ENCODE results near the gene SSTR3.

Gene SSTR3

DNA sequence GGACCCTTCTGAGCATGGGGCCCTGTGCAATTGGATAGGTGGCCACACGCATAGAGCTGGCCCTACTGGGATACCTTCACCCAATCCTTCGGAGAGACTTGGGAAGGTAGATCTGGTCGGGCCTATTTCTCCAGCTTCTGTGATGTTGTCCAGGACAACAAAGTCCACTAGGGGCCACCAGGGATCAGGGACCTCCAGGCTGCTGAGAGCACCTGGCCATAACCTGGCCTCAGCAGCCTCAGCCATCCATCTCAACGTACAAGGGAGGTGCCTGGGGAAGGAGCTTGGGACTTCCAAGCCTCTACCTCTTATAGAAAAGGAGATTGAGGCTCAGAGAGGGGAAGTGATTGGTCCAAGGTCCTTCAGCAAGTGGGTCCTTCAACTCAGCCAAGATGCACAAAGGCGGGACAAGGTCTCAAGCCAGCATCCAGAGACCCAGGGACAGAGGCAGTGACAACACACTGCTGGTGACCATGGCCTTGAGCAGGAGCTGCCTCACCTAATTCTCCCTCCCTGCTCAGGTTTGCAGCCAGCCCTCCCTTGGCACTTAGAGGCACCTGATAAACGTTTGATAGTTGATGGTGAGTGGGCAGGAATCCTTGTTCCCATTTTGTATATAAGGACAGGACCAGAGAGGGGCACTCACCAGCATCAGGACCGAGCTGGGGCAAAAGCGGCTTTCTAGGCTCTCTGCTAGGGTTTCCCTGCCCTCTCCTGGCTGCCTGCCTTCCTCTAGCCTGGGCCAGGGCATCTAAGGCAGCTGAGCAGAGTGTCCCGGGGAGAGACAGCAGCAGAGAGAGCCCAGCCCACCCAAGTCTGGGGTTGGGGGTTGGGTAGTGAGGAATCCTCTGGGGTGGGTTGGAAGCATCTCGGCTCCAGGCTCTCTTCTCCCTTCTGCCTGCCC, 27.3 kb upstream of the SSTR3 start:
- H3K36me3 ChIP-seq (ENCODE audit: low read length), result no peaks in the 10 kb centered on the region; the same call in 1 of the 2 replicates
- H3K9ac ChIP-seq (ENCODE audit: low read length), result no peak overlapping the region
- TF ChIP-seq, protein P1, sequence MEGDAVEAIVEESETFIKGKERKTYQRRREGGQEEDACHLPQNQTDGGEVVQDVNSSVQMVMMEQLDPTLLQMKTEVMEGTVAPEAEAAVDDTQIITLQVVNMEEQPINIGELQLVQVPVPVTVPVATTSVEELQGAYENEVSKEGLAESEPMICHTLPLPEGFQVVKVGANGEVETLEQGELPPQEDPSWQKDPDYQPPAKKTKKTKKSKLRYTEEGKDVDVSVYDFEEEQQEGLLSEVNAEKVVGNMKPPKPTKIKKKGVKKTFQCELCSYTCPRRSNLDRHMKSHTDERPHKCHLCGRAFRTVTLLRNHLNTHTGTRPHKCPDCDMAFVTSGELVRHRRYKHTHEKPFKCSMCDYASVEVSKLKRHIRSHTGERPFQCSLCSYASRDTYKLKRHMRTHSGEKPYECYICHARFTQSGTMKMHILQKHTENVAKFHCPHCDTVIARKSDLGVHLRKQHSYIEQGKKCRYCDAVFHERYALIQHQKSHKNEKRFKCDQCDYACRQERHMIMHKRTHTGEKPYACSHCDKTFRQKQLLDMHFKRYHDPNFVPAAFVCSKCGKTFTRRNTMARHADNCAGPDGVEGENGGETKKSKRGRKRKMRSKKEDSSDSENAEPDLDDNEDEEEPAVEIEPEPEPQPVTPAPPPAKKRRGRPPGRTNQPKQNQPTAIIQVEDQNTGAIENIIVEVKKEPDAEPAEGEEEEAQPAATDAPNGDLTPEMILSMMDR (IDR thresholded peaks at IDR 0.05; ENCODE audit: insufficient read depth, low read length, poor library complexity, severe bottlenecking), result no peak
- TF ChIP-seq EZH2phosphoT487 (conservative IDR thresholded peaks at IDR 0.05; ENCODE audit: low read length), result no peak
- H3K9me2 ChIP-seq (replicated peaks; ENCODE audit: insufficient read depth, low read length), result no peaks in the 10 kb centered on the region
- H3F3A ChIP-seq (ENCODE audit: insufficient read depth), result peaks cover 16% of the 10 kb centered on the region
- H3K4me2 ChIP-seq (ENCODE audit: low read depth, low read length, poor library complexity, severe bottlenecking), result no peak overlapping the region
- H3K27me3 ChIP-seq (ENCODE audit: low read length), result no peaks in the 10 kb centered on the region
- H3K4me3 ChIP-seq (ENCODE audit: insufficient read depth, low read length, poor library complexity, severe bottlenecking), result no peak overlapping the region
- H3K9me3 ChIP-seq (ENCODE audit: insufficient read depth, low read length), result no peaks in the 10 kb centered on the region
- H3K27ac ChIP-seq (ENCODE audit: low read depth, low read length), result no peak overlapping the region
- no peaks in the 10 kb centered on the region for H4K20me1 ChIP-seq (ENCODE audit: low read depth, low read length)
- no peak overlapping the region for H2AFZ ChIP-seq (ENCODE audit: low read depth, low read length, severe bottlenecking)
- H3K79me2 ChIP-seq (ENCODE audit: insufficient read depth, low read length), result peaks cover 37% of the 10 kb centered on the region

DNA sequence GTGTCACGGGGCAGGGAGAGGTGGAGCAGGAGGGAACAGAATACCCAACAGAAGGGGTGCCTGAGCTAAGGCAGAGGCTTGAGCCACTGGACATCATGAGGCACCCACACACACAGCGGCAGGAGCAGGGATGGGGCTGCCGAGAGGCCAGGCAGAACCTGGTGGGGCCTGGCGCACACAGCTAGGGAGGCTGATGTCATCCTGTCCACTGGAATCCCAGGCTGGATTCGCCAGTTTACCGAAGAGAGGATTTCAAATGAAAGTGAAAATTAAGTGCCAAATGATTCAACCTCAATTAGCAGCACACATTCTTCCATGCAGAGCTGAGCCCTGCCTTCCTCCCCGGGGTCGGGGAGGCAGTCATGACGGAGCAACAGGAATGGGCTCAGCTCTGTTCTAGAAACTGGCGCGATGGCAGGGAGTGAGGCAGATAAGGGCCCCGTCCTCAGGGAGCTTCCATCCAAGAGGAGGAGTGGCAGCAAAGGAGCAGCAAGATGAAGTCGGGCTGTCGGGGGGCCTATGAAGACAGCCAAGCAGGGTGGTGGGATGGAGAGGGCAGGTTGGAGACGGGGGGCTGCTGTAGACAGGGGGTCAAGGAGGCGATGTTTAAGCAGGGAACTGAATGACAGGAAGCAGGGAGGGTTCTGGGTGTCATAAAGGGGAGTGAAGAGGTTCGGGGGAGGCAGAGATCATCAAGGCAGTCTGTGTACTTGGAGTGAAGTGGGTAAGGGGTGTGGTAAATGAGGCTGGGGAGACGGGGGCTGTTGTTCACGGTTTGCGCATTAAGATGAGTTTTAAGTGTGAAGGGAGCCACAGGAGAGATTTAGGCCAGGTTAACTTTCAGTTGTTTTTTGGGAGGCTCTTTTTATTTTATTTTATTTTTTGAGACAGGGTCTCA, 25.3 kb upstream of the SSTR3 start:
- H3K27me3 ChIP-seq (ENCODE audit: low read length), result no peaks in the 10 kb centered on the region
- TF ChIP-seq, protein P1 (IDR thresholded peaks at IDR 0.05; ENCODE audit: insufficient read depth, low read length, poor library complexity, severe bottlenecking), result no peak
- no peak for TF ChIP-seq EZH2phosphoT487 (conservative IDR thresholded peaks at IDR 0.05; ENCODE audit: low read length)
- no peak overlapping the region for H3K9ac ChIP-seq (ENCODE audit: low read length)
- H3K27ac ChIP-seq (ENCODE audit: low read depth, low read length), result no peak overlapping the region
- H3K9me2 ChIP-seq (replicated peaks; ENCODE audit: insufficient read depth, low read length), result no peaks in the 10 kb centered on the region
- peaks cover 23% of the 10 kb centered on the region for H3K79me2 ChIP-seq (ENCODE audit: insufficient read depth, low read length)
- H3F3A ChIP-seq (ENCODE audit: insufficient read depth), result peaks cover 7% of the 10 kb centered on the region
- no peak overlapping the region for H2AFZ ChIP-seq (ENCODE audit: low read depth, low read length, severe bottlenecking)
- H3K36me3 ChIP-seq (ENCODE audit: low read length), result no peaks in the 10 kb centered on the region; the same call in 1 of the 2 replicates
- no peak overlapping the region for H3K4me2 ChIP-seq (ENCODE audit: low read depth, low read length, poor library complexity, severe bottlenecking)
- no peaks in the 10 kb centered on the region for H3K9me3 ChIP-seq (ENCODE audit: insufficient read depth, low read length)
- no peak overlapping the region for H3K4me3 ChIP-seq (ENCODE audit: insufficient read depth, low read length, poor library complexity, severe bottlenecking)
- no peaks in the 10 kb centered on the region for H4K20me1 ChIP-seq (ENCODE audit: low read depth, low read length)

DNA sequence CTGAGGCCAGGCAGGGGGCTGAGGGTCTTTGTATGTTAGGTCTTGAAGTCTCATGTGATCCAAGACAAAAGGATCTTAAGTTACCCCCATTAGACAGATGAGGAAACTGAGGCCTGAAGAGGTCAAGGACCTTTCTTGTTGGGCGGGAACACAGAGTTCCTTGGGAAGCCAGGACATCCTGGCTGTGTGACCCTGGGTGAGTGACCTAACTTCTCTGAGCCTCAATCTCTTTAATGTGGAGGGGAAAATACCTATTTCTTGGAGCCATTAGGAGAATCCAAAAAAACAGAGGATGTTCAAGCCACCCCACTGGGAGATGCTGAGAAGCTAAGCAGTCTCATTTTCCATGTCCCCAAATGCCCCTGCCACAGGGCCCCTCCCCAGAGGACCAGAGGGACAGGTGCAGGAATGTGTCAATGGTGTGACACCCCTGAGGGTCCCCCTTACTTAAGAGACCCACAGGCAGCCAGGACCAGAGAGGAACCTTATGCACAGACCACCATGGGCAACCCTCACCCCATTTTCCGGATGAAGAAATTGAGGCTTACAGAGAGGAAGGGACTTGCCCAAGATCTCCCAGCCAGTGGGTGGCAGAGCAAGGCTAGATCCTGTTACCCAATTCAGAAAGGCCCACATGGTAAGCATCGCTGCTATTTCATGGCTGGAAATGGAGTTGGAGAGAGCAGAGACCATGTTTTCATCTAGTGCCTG, 23.8 kb upstream of the SSTR3 start:
- Histone ChIP-seq H2AFZ (ENCODE audit: low read depth, low read length, severe bottlenecking) (no peak overlapping the region), H3K9me2 (replicated peaks; ENCODE audit: insufficient read depth, low read length) (no peaks in the 10 kb centered on the region), H3F3A (ENCODE audit: insufficient read depth) (no peaks in the 10 kb centered on the region; the same call in 1 of the 2 replicates), H4K20me1 (ENCODE audit: low read depth, low read length) (no peaks in the 10 kb centered on the region), H3K27me3 (ENCODE audit: low read length) (no peaks in the 10 kb centered on the region), H3K27ac (ENCODE audit: low read depth, low read length) (0 out of 2 replicates have a peak overlapping the region, but pooled peaks have one; percentile 12), H3K36me3 (ENCODE audit: low read length) (no peaks in the 10 kb centered on the region; the same call in 1 of the 2 replicates), H3K4me2 (ENCODE audit: low read depth, low read length, poor library complexity, severe bottlenecking) (no peak overlapping the region), H3K9me3 (ENCODE audit: insufficient read depth, low read length) (no peaks in the 10 kb centered on the region), H3K9ac (ENCODE audit: low read length) (no peak overlapping the region), H3K4me3 (ENCODE audit: insufficient read depth, low read length, poor library complexity, severe bottlenecking) (no peak overlapping the region), H3K79me2 (ENCODE audit: insufficient read depth, low read length) (peaks cover 9% of the 10 kb centered on the region)
- no peak for TF ChIP-seq EZH2phosphoT487 (conservative IDR thresholded peaks at IDR 0.05; ENCODE audit: low read length)
- TF ChIP-seq, protein P1 (IDR thresholded peaks at IDR 0.05; ENCODE audit: insufficient read depth, low read length, poor library complexity, severe bottlenecking), result no peak
